ENCODE results near the gene ZNF860.

The ZNF860 gene

DNA sequence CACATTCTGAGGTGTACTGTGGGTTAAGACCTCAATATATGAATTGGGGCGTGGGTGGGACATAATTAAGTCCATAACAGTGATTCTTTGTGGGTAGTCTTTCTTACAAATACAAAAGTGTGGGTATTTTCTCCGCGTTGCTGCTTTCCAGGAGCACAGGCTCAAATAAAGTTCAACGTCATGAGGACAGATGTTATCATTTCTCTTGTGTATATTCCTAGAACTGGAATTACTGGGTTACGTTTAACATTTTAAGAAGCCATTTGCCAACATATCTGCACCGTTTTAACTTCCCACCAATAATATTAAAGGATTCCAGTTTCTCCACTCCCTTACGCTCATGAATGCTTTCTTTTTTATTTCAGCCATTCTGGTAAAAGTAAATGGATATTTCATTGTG, 39.6 kb downstream of the ZNF860 start:
- no peak for TF ChIP-seq CTCF (IDR thresholded peaks at IDR 0.05)
- Histone ChIP-seq H3K27me3 (no peaks in the 10 kb centered on the region), H3K4me3 (ENCODE audit: low read depth in 1 of 2, low read length in 1 of 2) (no peak overlapping the region), H3K27ac (no peak overlapping the region), H3K4me1 (ENCODE audit: control insufficient read depth in 1 of 2, insufficient read depth in 1 of 2, low read depth in 1 of 2, low read length in 1 of 2) (peaks cover 0 to 1% of the 10 kb centered on the region in 2 experiments), H3K36me3 (no peaks in the 10 kb centered on the region), H3K9me3 (no peaks in the 10 kb centered on the region)

GRCh38 chr3:32021748-32022147, 40.2 kb downstream of the ZNF860 start:
- Histone ChIP-seq H3K27ac (no peak overlapping the region), H3K9me3 (no peaks in the 10 kb centered on the region), H3K4me1 (ENCODE audit: control insufficient read depth in 1 of 2, insufficient read depth in 1 of 2, low read depth in 1 of 2, low read length in 1 of 2) (peaks cover 0 to 7% of the 10 kb centered on the region in 2 experiments), H3K27me3 (no peaks in the 10 kb centered on the region), H3K4me3 (ENCODE audit: low read depth in 1 of 2, low read length in 1 of 2) (no peak overlapping the region), H3K36me3 (no peaks in the 10 kb centered on the region)
- TF ChIP-seq CTCF (IDR thresholded peaks at IDR 0.05) = no peak

DNA sequence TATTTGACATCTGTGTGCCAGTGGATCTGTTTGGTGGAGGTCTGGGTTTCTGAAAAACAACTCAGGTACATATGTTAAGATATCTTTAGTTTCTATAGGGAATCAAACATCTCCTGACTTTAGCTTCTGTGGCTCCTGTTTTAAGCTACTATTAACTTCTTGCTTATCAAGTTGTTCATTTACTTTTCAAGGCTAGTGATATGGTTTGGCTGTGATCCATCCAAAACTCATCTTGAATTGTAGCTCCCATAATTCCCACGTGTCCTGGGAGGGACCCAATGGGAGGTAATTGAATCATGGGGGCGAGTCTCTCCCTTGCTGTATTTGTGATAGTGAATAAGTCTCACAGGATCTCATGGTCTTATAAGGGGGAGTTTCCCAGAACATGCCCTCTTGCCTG, 41.4 kb downstream of the ZNF860 start:
- Histone ChIP-seq H3K4me3 (ENCODE audit: low read depth in 1 of 2, low read length in 1 of 2) (no peak overlapping the region), H3K27me3 (no peaks in the 10 kb centered on the region), H3K27ac (no peak overlapping the region), H3K4me1 (ENCODE audit: control insufficient read depth in 1 of 2, insufficient read depth in 1 of 2, low read depth in 1 of 2, low read length in 1 of 2) (peaks cover 0 to 7% of the 10 kb centered on the region in 2 experiments), H3K36me3 (no peaks in the 10 kb centered on the region), H3K9me3 (no peaks in the 10 kb centered on the region)
- no peak for TF ChIP-seq CTCF (IDR thresholded peaks at IDR 0.05)

GRCh38 chr3:32026593-32026992, 45.0 kb downstream of the ZNF860 start:
- no peak for TF ChIP-seq CTCF (IDR thresholded peaks at IDR 0.05)
- Histone ChIP-seq H3K27ac (no peak overlapping the region), H3K4me1 (ENCODE audit: control insufficient read depth in 1 of 2, insufficient read depth in 1 of 2, low read depth in 1 of 2, low read length in 1 of 2) (peaks cover 0 to 7% of the 10 kb centered on the region in 2 experiments), H3K4me3 (ENCODE audit: low read depth in 1 of 2, low read length in 1 of 2) (no peak overlapping the region), H3K9me3 (no peaks in the 10 kb centered on the region), H3K36me3 (no peaks in the 10 kb centered on the region), H3K27me3 (no peaks in the 10 kb centered on the region)

DNA sequence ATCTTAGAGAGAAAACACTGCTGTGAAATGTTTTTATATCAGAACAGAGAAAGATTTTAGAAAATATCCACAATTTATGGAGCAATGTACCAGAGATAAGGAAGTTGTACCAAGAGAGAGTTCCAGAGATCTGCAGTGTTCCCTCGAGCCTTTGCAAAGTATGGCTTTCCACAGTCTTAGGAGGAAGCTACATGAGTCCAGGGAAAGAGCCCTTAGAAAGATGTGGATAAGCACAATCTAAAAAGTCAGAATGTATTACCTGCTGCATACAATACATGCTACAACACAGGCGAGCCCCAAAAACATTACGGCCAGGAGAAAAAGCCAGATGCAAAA, 56.4 kb downstream of the ZNF860 start:
- Histone ChIP-seq H3K27ac (no peak overlapping the region), H3K4me3 (ENCODE audit: low read depth in 1 of 2, low read length in 1 of 2) (no peak overlapping the region), H3K27me3 (no peaks in the 10 kb centered on the region), H3K36me3 (no peaks in the 10 kb centered on the region), H3K4me1 (ENCODE audit: control insufficient read depth in 1 of 2, insufficient read depth in 1 of 2, low read depth in 1 of 2, low read length in 1 of 2) (no peaks in the 10 kb centered on the region), H3K9me3 (peaks cover 10% of the 10 kb centered on the region)
- TF ChIP-seq CTCF (IDR thresholded peaks at IDR 0.05) = no peak

- Histone ChIP-seq H3K4me1 (ENCODE audit: control insufficient read depth in 1 of 2, insufficient read depth in 1 of 2, low read depth in 1 of 2, low read length in 1 of 2) (no peaks in the 10 kb centered on the region), H3K4me3 (ENCODE audit: low read depth in 1 of 2, low read length in 1 of 2) (no peak overlapping the region), H3K27me3 (no peaks in the 10 kb centered on the region), H3K36me3 (no peaks in the 10 kb centered on the region), H3K9me3 (peaks cover 18% of the 10 kb centered on the region), H3K27ac (no peak overlapping the region)
- no peak for TF ChIP-seq CTCF (IDR thresholded peaks at IDR 0.05)
Observed at GRCh38 chr3:32041316-32041715, 59.8 kb downstream of the ZNF860 start.

Data from neutrophil (primary cell).